HG03045 (cell line): ENCODE results near the gene TRAP1.

Experiments used
- ATAC-seq: cut with Tn5 transposase; IDR thresholded peaks from one replicate; pipeline ENCODE4 v1.9.1; 2021; ENCODE audit warnings: mild to moderate bottlenecking, moderate library complexity; ENCODE audit not compliant: unreplicated experiment

The TRAP1 gene

DNA sequence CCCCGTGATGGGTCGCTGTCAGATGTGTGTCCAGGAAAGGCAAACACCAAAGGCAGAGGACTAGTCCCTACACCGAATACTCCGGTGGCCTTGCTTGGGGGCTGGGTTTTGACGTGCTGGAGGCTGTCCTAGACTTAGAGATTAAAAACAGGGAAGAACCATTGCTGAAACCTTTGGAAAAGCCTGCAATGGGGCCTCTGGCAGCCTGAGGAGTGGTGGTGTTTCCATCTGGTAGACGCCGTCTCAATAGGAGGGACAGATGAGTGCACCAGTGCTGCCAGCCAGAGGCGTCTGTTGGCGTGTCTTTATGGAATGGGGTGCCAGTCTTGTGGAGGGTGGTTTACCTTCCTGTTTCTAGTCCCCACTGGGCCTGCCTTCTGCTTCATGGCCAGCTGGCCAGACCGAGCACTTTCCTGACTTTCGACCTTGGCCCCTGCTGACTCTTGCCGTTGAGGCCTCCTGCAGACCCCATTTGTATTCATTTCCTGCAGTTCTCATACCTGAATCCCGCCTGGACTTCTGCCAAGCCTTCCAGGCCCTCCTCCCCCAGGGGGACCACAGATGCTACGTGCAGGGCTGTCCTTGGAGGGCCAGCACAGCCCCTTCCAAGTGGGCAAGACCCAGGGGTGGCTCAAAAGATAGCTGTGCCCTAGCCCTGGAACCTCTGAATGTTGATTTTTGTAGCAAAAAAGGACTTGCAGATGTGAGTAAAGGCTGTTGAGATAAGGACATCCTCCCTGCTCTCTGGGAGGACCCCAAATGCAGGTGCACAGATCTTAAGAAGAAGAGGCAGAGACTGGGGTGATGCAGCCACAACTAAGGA is 64.7 kb downstream of the TRAP1 start:
- no peak for ATAC-seq

- no peak for ATAC-seq
Observed at GRCh38 chr16:3651461-3652372, 65.6 kb downstream of the TRAP1 start.

GRCh38 chr16:3650631-3651265 is 66.6 kb downstream of the TRAP1 start:
- no peak for ATAC-seq

- ATAC-seq = no peak
Observed at GRCh38 chr16:3646348-3646920, 70.9 kb downstream of the TRAP1 start.

- no peak for ATAC-seq
Observed at GRCh38 chr16:3645504-3646347, 71.6 kb downstream of the TRAP1 start.

GRCh38 chr16:3645108-3645503 is 72.2 kb downstream of the TRAP1 start:
- no peak for ATAC-seq

DNA sequence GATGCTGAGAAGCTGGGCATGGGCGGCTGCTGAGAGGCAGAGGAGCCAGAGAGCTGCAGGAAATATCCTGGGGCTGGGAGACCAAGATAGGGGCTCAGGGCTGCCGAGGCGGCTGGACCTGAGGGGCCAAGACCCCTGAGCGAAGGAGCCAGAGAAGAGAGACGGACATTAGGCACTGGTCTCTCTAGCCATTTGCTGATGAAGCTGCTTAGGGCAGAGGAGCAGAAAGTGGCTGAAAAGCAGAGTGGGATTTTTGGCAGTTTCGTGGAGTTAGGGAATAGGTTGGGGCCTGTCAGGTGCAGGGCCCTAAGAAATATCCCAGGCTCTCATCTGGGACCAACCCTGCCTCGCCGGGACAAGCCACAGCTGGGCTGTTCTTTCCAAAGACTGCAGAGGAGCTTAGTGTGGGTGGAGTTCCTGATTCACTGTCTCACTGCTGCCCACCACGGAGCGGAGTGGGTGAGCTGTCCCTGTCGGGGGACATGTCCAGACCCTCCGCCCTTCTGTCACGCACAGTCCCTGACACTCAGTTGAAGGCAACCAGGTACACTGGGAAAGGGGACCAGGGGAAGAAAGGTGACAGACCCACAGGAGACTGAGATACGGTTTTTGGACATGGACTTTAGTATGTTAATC is 74.1 kb downstream of the TRAP1 start:
- no peak for ATAC-seq

DNA sequence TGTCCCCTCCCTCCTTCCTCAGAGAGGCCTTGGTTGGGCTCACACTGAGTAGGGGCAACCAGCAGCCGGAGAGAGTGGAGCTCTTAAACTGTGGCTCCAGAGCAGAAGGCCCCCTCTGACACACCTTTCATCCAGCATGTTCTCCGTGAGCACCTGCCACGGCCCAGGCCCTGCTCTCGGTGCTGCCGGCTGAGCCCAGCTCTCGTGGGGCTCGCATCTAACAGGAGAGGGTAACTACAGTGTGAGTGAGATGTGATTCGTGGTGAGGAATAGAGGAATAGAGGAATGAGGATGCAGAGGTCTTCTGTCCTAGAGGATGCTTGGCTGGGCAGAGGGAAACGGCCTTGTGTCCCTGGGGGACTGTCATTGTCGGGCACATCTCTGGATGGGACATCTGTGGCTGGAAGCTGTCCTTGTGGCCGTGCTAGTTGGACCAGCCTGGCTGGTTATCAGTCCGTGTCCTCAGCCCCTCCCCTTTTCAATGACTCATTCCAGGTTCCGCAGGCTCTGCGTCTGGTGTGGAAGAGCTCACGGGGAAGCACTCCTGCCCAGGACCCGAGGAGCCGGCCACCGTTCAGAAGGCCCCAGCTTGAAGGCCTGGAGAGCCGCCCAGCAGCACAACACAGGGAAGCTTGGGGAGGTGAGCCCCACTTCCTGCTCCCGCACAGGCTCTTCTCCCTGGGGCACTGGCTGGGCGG is 74.8 kb downstream of the TRAP1 start:
- no peak for ATAC-seq

GRCh38 chr16:3641801-3642396 is 75.4 kb downstream of the TRAP1 start:
- no peak for ATAC-seq

DNA sequence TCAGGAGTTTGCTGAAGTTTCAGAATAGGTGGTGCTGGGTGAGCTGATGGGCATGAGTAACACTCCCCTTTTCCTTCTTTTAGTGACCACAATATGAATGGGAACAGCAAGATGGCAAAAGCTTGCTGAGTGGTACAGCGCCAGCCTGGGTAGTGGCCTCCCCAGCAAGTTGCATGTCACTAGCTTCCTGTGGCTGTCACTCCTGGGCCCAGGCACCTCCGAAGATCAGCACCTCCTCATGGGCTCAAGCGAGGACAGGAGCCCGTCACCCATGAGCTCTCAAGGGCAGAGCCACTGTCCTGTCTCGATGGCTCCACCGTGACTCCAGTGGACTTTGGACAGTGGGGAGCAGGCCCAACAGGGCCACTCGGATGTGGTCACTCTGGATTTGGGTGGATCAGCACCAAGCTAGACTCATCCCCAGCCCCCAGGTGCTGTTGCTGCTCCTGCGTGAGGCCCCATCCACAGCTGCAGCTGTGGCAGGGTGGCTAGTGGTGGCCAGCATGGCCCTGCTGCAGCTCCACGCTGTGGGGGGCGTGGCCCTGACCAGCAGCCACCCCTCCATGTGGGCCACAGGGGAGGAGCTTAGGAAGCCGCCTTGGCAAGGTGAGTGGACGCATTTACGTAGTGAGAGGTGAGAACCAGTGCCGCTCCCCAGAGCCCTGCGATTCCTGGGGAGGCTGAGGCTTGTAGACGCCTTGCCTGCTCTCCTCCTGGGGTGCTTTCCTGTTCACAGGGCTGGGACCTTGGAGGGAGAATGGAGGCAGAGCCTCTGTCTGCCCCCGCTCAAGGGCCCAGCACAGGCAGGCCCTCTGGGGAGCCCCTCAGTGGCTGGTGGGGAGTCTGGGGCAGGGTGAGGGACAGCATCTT is 76.5 kb downstream of the TRAP1 start:
- ATAC-seq = no peak

- no peak for ATAC-seq
Observed at GRCh38 chr16:3640207-3640606, 77.1 kb downstream of the TRAP1 start.

- no peak for ATAC-seq
Observed at GRCh38 chr16:3638916-3639644, 78.2 kb downstream of the TRAP1 start.

GRCh38 chr16:3637371-3637923 is 79.9 kb downstream of the TRAP1 start:
- ATAC-seq = no peak

GRCh38 chr16:3625911-3626732 is 91.2 kb downstream of the TRAP1 start:
- ATAC-seq = no peak

GRCh38 chr16:3625331-3625730 is 92.0 kb downstream of the TRAP1 start:
- no peak for ATAC-seq

DNA sequence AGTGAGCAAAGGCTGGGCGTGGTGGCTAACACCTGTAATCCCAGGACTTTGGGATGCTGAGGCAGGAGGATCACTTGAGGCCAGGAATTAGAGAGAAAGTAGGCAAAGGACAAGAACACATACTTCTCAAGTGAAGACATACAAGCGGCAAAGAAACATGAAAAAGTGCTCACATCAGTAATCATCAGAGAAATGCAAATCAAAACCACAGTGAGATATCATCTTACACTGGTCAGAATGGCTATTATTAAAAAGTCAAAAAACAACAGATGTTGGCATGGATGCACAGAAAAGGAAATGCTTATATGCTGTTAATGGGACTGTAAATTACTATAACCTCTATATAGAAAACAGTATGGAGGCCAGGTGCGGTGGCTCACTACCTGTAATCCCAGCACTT is 93.7 kb downstream of the TRAP1 start:
- no peak for ATAC-seq
